ENCODE data around the gene RBM28. TPM values are rescaled to one million over a fixed set of nuclear protein-coding genes. Genes with fewer than 3 reads are reported as not detected.

Gene RBM28
- total RNA-seq, 1 experiment from 2014 or later, result 54.1 TPM

DNA sequence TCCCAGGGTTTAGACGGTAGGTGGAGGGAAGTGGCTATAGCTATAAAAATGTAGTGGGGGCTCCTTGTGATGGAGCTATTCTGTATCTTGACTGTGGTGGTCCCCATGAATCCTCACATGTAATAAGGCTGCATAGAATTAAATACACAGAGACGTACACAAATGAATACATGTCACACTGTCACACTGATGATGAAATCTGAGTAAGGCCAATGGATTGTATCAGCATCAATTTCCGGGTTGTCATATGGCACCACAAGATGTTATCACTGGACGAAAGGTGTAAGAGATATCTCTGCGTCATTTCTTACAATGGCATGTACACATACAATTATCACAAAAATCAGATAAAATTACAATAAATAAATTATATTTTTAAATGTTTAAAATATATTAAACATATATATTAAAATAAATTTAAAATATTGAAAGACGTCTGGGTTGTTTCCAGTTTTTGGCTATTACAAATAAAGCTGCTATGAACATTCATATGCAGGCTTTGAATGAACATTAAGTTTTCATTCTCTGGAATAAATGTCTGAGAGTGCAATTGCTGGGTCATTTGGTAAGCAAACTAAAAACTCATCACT is 64.5 kb downstream of the RBM28 start:
- POLR2A ChIA-PET, result no interaction called here

DNA sequence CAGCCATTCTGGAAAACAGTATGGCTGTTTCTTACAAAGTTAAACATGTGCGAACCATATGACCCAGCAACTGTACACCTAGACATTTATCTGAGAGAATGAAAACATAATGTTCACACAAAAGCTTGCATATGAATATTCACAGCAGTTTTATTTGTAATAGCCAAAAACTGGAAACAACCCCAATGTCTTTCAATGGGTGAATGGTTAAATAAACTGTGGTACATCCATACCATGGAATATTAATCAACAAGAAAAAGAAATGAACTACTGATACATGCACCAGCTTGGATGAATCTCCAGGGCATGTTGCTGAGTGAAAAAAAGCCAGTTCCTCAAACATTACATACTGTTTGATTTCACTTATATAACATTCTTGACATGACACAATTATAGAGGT is 65.3 kb downstream of the RBM28 start:
- CTCF ChIA-PET, result no interaction called here
- DNase-seq (ENCODE audit: low read depth, low spot score) (no peak), ATAC-seq (no peak)
- Histone ChIP-seq H3K27me3 (ENCODE audit: control insufficient read depth, insufficient read depth, low read length) (no peaks in the 10 kb centered on the region), H3K9me3 (ENCODE audit: control insufficient read depth, insufficient read depth, low read depth, low read length) (peaks cover 7% of the 10 kb centered on the region; the same call in 1 of the 2 replicates), H3K4me1 (ENCODE audit: control insufficient read depth, insufficient read depth, low read length) (no peaks in the 10 kb centered on the region), H3K27ac (ENCODE audit: low read length) (no peak overlapping the region), H3K4me3 (ENCODE audit: low read depth in 2 of 2, low read length in 2 of 2) (no peak overlapping the region), H3K36me3 (ENCODE audit: control insufficient read depth, insufficient read depth, low read length) (no peaks in the 10 kb centered on the region)
- no TSS peak for BruUV-seq (replicated peaks)
- in situ Hi-C loops (cut with HindIII; ENCODE audit: low pct_unique_long_range_greater_than_20kb, low sequenced_read_pairs) (no loop called here), intact Hi-C loops (cut with micrococcal nuclease; ENCODE audit: unreplicated experiment) (no loop called here)
- TF ChIP-seq, protein P1, sequence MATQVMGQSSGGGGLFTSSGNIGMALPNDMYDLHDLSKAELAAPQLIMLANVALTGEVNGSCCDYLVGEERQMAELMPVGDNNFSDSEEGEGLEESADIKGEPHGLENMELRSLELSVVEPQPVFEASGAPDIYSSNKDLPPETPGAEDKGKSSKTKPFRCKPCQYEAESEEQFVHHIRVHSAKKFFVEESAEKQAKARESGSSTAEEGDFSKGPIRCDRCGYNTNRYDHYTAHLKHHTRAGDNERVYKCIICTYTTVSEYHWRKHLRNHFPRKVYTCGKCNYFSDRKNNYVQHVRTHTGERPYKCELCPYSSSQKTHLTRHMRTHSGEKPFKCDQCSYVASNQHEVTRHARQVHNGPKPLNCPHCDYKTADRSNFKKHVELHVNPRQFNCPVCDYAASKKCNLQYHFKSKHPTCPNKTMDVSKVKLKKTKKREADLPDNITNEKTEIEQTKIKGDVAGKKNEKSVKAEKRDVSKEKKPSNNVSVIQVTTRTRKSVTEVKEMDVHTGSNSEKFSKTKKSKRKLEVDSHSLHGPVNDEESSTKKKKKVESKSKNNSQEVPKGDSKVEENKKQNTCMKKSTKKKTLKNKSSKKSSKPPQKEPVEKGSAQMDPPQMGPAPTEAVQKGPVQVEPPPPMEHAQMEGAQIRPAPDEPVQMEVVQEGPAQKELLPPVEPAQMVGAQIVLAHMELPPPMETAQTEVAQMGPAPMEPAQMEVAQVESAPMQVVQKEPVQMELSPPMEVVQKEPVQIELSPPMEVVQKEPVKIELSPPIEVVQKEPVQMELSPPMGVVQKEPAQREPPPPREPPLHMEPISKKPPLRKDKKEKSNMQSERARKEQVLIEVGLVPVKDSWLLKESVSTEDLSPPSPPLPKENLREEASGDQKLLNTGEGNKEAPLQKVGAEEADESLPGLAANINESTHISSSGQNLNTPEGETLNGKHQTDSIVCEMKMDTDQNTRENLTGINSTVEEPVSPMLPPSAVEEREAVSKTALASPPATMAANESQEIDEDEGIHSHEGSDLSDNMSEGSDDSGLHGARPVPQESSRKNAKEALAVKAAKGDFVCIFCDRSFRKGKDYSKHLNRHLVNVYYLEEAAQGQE (IDR thresholded peaks at IDR 0.05; ENCODE audit: insufficient read depth in 1 of 2, low read depth in 2 of 2, low read length in 1 of 2), result no peak
- TF ChIP-seq, protein P2, sequence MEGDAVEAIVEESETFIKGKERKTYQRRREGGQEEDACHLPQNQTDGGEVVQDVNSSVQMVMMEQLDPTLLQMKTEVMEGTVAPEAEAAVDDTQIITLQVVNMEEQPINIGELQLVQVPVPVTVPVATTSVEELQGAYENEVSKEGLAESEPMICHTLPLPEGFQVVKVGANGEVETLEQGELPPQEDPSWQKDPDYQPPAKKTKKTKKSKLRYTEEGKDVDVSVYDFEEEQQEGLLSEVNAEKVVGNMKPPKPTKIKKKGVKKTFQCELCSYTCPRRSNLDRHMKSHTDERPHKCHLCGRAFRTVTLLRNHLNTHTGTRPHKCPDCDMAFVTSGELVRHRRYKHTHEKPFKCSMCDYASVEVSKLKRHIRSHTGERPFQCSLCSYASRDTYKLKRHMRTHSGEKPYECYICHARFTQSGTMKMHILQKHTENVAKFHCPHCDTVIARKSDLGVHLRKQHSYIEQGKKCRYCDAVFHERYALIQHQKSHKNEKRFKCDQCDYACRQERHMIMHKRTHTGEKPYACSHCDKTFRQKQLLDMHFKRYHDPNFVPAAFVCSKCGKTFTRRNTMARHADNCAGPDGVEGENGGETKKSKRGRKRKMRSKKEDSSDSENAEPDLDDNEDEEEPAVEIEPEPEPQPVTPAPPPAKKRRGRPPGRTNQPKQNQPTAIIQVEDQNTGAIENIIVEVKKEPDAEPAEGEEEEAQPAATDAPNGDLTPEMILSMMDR (IDR thresholded peaks at IDR 0.05), result no peak
- TF ChIP-seq POLR2AphosphoS5 (IDR thresholded peaks at IDR 0.05; ENCODE audit: low read depth, low read length), result no peak
- TF ChIP-seq SIN3A (IDR thresholded peaks at IDR 0.05; ENCODE audit: borderline replicate concordance, insufficient read depth, low read depth, low read length), result no peak
- TF ChIP-seq TCF7L2 (IDR thresholded peaks at IDR 0.05; ENCODE audit: low read depth, low read length), result no peak
- POLR2A ChIA-PET, result no interaction called here

More for the DNA sequence above, 64.5 kb downstream of the RBM28 start:
- DNase-seq (ENCODE audit: low read depth, low spot score) (no peak), ATAC-seq (no peak)
- H3K27ac ChIP-seq (ENCODE audit: low read length), result no peak overlapping the region
- H3K4me1 ChIP-seq (ENCODE audit: control insufficient read depth, insufficient read depth, low read length), result no peaks in the 10 kb centered on the region
- TF ChIP-seq, protein P1 (IDR thresholded peaks at IDR 0.05; ENCODE audit: insufficient read depth in 1 of 2, low read depth in 2 of 2, low read length in 1 of 2), result no peak
- BruUV-seq (replicated peaks), result no TSS peak
- in situ Hi-C loops (cut with HindIII; ENCODE audit: low pct_unique_long_range_greater_than_20kb, low sequenced_read_pairs), result no loop called here
- intact Hi-C loops (cut with micrococcal nuclease; ENCODE audit: unreplicated experiment), result no loop called here
- no peaks in the 10 kb centered on the region for H3K36me3 ChIP-seq (ENCODE audit: control insufficient read depth, insufficient read depth, low read length)
- no peaks in the 10 kb centered on the region for H3K27me3 ChIP-seq (ENCODE audit: control insufficient read depth, insufficient read depth, low read length)
- H3K9me3 ChIP-seq (ENCODE audit: control insufficient read depth, insufficient read depth, low read depth, low read length), result peaks cover 7% of the 10 kb centered on the region; the same call in 1 of the 2 replicates
- H3K4me3 ChIP-seq (ENCODE audit: low read depth in 2 of 2, low read length in 2 of 2), result no peak overlapping the region
- CTCF ChIA-PET, result no interaction called here

Measured in Panc1 (cell line).